Common myeloid progenitor, CD34-positive (primary cell): ENCODE results near the gene KIF7.
"Not testable (repeated sequence)": the region's sequence is repeated elsewhere in the genome, so short reads cannot be mapped to it uniquely, and the experiment has no call there.

Experiments used
- CTCF ChIA-PET: fragments of 350-600 bp; sonication (Branson Sonifier 250); formaldehyde crosslinking; loops from one replicate; lab custom pipeline; 2021; ENCODE audit warnings: antibody characterized with exemption; lab: Charles Lee
- POLR2A ChIA-PET: fragments of 350-600 bp; sonication (Branson Sonifier 250); formaldehyde crosslinking; loops from one replicate; lab custom pipeline; 2021; ENCODE audit warnings: antibody characterized with exemption; lab: Charles Lee
- DNase-seq, 3 donors: peaks; one replicate each; pipeline versions ENCODE4 v3.0.0 to v3.0.0-alpha.2; 2013
- H3K27ac ChIP-seq, 2 experiments: 1 replicate in 1 of 2; 2 replicates in 1 of 2; pipeline ENCODE4 v1.7.0; 2013; ENCODE audit warnings: inconsistent platforms in 2 of 2, low read length in 2 of 2, mild to moderate bottlenecking in 2 of 2, low read depth in 1 of 2, moderate library complexity in 1 of 2; ENCODE audit not compliant: severe bottlenecking in 2 of 2, insufficient read depth in 1 of 2, poor library complexity in 1 of 2
- H3K27me3 ChIP-seq, 5 experiments: replicated peaks in 2 of 5; 1 replicate in 3 of 5; 2 replicates in 2 of 5; pipeline versions ENCODE4 v1.6.1 to v1.7.0; 2013; ENCODE audit warnings: low read length in 4 of 5, mild to moderate bottlenecking in 2 of 5, moderate library complexity in 2 of 5, inconsistent platforms in 1 of 5; ENCODE audit not compliant: insufficient read depth in 5 of 5, control insufficient read depth in 4 of 5
- H3K36me3 ChIP-seq, 4 experiments: 1 replicate in 2 of 4; 2 replicates in 2 of 4; pipeline versions ENCODE4 v1.6.1 to v1.7.0; 2013; ENCODE audit warnings: low read length in 3 of 4, control low read depth in 1 of 4, mild to moderate bottlenecking in 1 of 4; ENCODE audit not compliant: control insufficient read depth in 4 of 4, insufficient read depth in 4 of 4
- H3K4me1 ChIP-seq, 4 experiments: 1 replicate in 3 of 4; 2 replicates in 1 of 4; pipeline versions ENCODE4 v1.6.1 to v1.7.1; 2013; ENCODE audit warnings: low read length in 3 of 4, mild to moderate bottlenecking in 3 of 4, control low read depth in 1 of 4, inconsistent platforms in 1 of 4, moderate library complexity in 1 of 4; ENCODE audit not compliant: control insufficient read depth in 4 of 4, insufficient read depth in 4 of 4; ENCODE audit errors: control extremely low read depth in 1 of 4
- H3K4me3 ChIP-seq, 7 experiments: 1 replicate in 4 of 7; 2 replicates in 3 of 7; pipeline versions ENCODE4 v1.5.1 to v1.7.0; 2013; ENCODE audit warnings: mild to moderate bottlenecking in 7 of 7, low read length in 6 of 7, moderate library complexity in 6 of 7, inconsistent platforms in 2 of 7, low read depth in 2 of 7, control low read depth in 1 of 7; ENCODE audit not compliant: insufficient read depth in 4 of 7, control insufficient read depth in 1 of 7; ENCODE audit errors: extremely low read depth in 1 of 7
- H3K9me3 ChIP-seq, 5 experiments: 1 replicate in 4 of 5; 2 replicates in 1 of 5; pipeline versions ENCODE4 v1.6.1 to v1.7.1; 2013; ENCODE audit warnings: low read length in 4 of 5, mild to moderate bottlenecking in 2 of 5, inconsistent platforms in 1 of 5, low read depth in 1 of 5, moderate library complexity in 1 of 5; ENCODE audit not compliant: control insufficient read depth in 4 of 5, insufficient read depth in 2 of 5; ENCODE audit errors: control extremely low read depth in 1 of 5
- WGBS: methylation state at CpG from one replicate; pipeline ENCODE4 v1.1.5; 2013; ENCODE audit not compliant: insufficient coverage; 5-methylcytosine and 5-hydroxymethylcytosine counted together

Gene KIF7

GRCh38 chr15:89689930-89690275 is 34.6 kb upstream of the KIF7 start:
- DNase-seq, H3K9me3 ChIP-seq, H3K36me3 ChIP-seq, CTCF ChIA-PET, H3K27me3 ChIP-seq: not testable (repeated sequence)
- WGBS, result 65% methylated on average over 10 of the region's 15 CpGs
- H3K4me1 ChIP-seq, result peaks cover 0 to 17% (median 7%) of the 10 kb centered on the region in 4 experiments
- peak overlapping the region; percentile 75 to 99 (median 87) for H3K4me3 ChIP-seq
- H3K27ac ChIP-seq, result peak overlapping the region in 1 of 2 experiments; percentile 55
- POLR2A ChIA-PET, result interaction anchor here (0.6 kb wide), 1 partner anchor 735 kb away, joined by 4 read pairs; no protein-coding TSS in a partner anchor

- H3K27me3 ChIP-seq, result no peaks in the 10 kb centered on the region
- no peak overlapping the region for H3K27ac ChIP-seq
- no peaks in the 10 kb centered on the region for H3K9me3 ChIP-seq
- POLR2A ChIA-PET, result no interaction called here
- CTCF ChIA-PET, result no interaction called here
- peaks cover 0 to 17% (median 7%) of the 10 kb centered on the region in 4 experiments for H3K4me1 ChIP-seq
- H3K4me3 ChIP-seq, result no peak overlapping the region
- DNase-seq, result no peak
- peaks cover 2 to 16% (median 7%) of the 10 kb centered on the region in 4 experiments for H3K36me3 ChIP-seq
These were observed 31.3 kb upstream of the KIF7 start for GRCh38 chr15:89686522-89686921.

- Histone ChIP-seq H3K36me3 (peaks cover 2 to 16% (median 7%) of the 10 kb centered on the region in 4 experiments), H3K27me3 (no peaks in the 10 kb centered on the region), H3K4me1 (peaks cover 0 to 15% (median 6%) of the 10 kb centered on the region in 4 experiments), H3K9me3 (no peaks in the 10 kb centered on the region), H3K4me3 (no peak overlapping the region), H3K27ac (no peak overlapping the region)
- DNase-seq, result no peak
- ChIA-PET CTCF (no interaction called here), POLR2A (no interaction called here)
- 100% methylated on average over 1 of the region's 2 CpGs for WGBS
These were observed 30.7 kb upstream of the KIF7 start for GRCh38 chr15:89685995-89686394.

GRCh38 chr15:89681146-89681545 is 25.9 kb upstream of the KIF7 start:
- DNase-seq, result no peak
- CTCF ChIA-PET, result no interaction called here
- Histone ChIP-seq H3K36me3 (peaks cover 2 to 16% (median 7%) of the 10 kb centered on the region in 4 experiments), H3K4me1 (no peaks in the 10 kb centered on the region), H3K9me3 (no peaks in the 10 kb centered on the region), H3K27ac (no peak overlapping the region), H3K4me3 (no peak overlapping the region), H3K27me3 (peaks cover 0 to 3% (median 0%) of the 10 kb centered on the region in 5 experiments)
- 89% methylated on average over 1 of the region's 2 CpGs for WGBS
- POLR2A ChIA-PET, result no interaction called here

GRCh38 chr15:89680282-89680873 is 25.1 kb upstream of the KIF7 start:
- ChIA-PET CTCF (no interaction called here), POLR2A (no interaction called here)
- 90% methylated on average over 3 of the region's 5 CpGs for WGBS

GRCh38 chr15:89679212-89679611 is 23.9 kb upstream of the KIF7 start, which contains the start of gene PLIN1:
TSS of gene PLIN1 (minus strand) at chr15:89679367. CDS start at chr15:89677489, 1,878 bp downstream.
- Histone ChIP-seq H3K27me3 (peaks cover 0 to 3% (median 0%) of the 10 kb centered on the region in 5 experiments), H3K27ac (no peak within 1 kb of the TSS), H3K4me3 (no peak within 1 kb of the TSS), H3K9me3 (no peaks in the 10 kb centered on the region), H3K4me1 (no peaks in the 10 kb centered on the region), H3K36me3 (peaks cover 0 to 15% (median 7%) of the 10 kb centered on the region in 4 experiments)
- ChIA-PET CTCF (no interaction called here), POLR2A (no interaction called here)
- no peak for DNase-seq
- WGBS, result 100% methylated on average over 2 of the region's 2 CpGs

More at GRCh38 chr15:89680282-89680873, 25.1 kb upstream of the KIF7 start:
- no peak for DNase-seq
- Histone ChIP-seq H3K9me3 (no peaks in the 10 kb centered on the region), H3K27ac (no peak overlapping the region), H3K4me1 (no peaks in the 10 kb centered on the region), H3K36me3 (peaks cover 2 to 16% (median 7%) of the 10 kb centered on the region in 4 experiments), H3K27me3 (peaks cover 0 to 3% (median 0%) of the 10 kb centered on the region in 5 experiments), H3K4me3 (no peak overlapping the region)

GRCh38 chr15:89677381-89677780 is 22.1 kb upstream of the KIF7 start:
- H3K36me3 ChIP-seq, result no peaks in the 10 kb centered on the region
- no peak overlapping the region for H3K4me3 ChIP-seq
- DNase-seq, result no peak
- POLR2A ChIA-PET, result no interaction called here
- H3K27me3 ChIP-seq, result peaks cover 0 to 3% (median 0%) of the 10 kb centered on the region in 5 experiments
- no peaks in the 10 kb centered on the region for H3K4me1 ChIP-seq
- H3K9me3 ChIP-seq, result no peaks in the 10 kb centered on the region
- WGBS, result no CpG with 5 or more reads among the region's 1 CpG
- no peak overlapping the region for H3K27ac ChIP-seq
- CTCF ChIA-PET, result no interaction called here
